ENCODE measurements around the gene NCCRP1.

Gene NCCRP1

DNA sequence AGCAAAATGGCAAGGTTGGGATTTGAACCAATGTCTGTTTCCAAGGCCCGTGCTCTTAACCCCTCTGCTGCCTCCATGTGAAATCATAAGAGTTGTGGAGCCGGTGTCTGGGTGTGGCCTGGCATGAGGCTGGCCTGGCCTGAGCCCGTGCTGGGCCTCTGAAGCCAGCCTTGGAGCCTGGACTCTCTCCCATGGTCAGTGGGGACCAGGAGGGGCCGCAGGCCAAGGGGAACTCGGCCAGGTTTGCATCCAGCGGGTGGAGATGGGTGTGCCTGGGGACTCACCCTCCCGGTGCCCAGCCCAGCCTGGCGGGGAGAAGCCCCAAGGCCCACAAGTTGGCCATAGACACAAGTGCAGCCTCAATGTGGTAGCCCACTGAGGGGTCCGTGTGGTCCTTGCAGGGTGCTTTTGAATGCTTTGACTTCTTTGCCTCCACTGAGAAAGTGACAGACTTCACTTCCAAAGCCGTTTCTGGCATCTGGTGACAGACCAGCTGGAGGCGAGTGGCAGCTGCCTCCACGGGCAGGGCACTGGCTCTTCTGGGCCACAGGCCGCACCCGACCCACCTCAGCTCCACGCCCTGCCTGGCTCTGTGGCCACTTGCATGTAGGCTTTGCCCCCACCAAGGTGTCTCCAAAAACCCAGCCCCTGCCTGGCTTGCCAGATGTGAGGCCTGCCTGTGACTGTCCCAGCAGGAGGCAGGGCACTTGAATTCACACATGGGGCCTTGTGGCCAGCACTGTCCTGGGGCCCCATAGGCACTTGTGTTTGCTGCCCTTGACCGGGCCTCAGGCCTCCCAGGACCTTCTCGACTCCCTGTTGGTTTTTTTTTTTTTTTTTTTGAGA lies 26.2 kb upstream of the NCCRP1 start:
- TF ChIP-seq GATA2 (IDR thresholded peaks at IDR 0.05; ENCODE audit: low read depth, low read length) (no peak), GATA3 (IDR thresholded peaks at IDR 0.05; ENCODE audit: low read depth, low read length) (no peak)

DNA sequence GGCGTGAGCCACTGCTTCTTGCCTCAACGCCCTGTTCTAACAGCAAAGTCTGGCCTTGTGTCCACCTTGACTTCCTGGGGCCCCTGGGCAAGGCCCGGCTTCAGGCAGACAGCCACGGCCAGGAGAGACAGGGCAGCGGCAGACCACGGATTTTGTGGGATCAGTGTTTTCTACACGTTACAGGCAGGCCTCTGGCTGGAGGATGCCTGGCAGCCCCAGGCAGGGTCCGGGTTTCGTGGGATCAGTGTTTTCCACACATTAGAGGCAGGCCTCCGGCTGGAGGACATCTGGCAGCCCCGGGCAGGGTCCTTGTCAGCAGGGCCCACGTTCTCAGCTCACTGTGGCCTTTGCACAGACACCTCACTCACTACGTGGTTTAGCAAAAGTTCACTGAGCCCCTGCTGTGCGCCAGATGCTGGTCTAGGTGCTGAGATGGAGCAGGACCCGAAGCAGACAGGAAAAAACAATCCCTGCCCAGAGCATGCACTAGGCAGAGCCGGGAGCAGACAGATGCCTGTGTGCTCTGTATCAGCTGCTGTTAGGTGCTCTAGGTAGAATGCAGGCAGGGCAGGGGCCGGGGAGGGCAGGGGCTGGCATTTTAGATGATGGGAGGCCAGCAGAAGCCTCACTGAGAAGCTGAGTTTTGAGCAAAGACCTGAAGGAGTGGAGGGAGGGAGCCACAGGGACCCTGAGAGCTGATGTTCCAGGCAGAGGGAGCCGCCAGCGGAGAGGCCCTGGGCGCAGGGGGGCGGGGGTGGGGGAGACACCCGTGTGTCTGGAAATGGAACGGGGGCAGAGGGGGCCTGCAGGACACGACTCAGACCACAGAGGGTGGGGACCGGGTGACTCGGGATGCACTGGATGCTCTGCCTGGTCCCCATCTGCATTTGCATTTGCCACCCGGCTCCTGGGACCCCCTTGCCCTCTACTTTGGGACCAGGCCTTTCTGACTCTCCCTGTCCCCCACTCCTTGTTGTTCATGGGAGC lies 25.0 kb upstream of the NCCRP1 start:
- no peak for TF ChIP-seq GATA2 (IDR thresholded peaks at IDR 0.05; ENCODE audit: low read depth, low read length)
- no peak for TF ChIP-seq GATA3 (IDR thresholded peaks at IDR 0.05; ENCODE audit: low read depth, low read length)

DNA sequence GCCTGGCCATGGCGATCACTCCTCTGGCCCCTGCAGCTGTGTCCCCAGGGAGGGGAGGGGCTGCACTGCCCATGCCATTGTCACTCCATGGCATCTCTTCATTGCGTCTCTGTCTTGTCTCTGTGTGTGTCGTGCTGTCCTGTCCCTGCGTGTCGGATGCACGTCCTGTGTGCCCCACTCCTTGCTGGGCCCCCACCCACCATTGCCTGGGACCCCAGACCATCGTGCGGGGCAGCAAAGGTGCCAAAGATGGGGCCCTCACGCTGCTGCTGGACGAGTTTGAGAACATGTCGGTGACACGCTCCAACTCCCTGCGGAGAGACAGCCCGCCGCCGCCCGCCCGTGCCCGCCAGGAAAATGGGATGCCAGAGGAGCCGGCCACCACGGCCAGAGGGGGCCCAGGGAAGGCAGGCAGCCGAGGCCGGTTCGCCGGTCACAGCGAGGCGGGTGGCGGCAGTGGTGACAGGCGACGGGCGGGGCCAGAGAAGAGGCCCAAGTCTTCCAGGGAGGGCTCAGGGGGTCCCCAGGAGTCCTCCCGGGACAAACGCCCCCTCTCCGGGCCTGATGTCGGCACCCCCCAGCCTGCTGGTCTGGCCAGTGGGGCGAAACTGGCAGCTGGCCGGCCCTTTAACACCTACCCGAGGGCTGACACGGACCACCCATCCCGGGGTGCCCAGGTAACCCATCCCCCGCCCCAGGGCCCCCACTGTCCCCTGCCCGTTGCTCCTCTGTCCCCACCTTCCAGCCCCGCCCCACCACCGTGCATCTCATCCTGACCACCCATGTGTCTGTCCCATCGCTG lies 23.9 kb upstream of the NCCRP1 start:
- TF ChIP-seq GATA2 (IDR thresholded peaks at IDR 0.05; ENCODE audit: low read depth, low read length) (no peak), GATA3 (IDR thresholded peaks at IDR 0.05; ENCODE audit: low read depth, low read length) (no peak)

DNA sequence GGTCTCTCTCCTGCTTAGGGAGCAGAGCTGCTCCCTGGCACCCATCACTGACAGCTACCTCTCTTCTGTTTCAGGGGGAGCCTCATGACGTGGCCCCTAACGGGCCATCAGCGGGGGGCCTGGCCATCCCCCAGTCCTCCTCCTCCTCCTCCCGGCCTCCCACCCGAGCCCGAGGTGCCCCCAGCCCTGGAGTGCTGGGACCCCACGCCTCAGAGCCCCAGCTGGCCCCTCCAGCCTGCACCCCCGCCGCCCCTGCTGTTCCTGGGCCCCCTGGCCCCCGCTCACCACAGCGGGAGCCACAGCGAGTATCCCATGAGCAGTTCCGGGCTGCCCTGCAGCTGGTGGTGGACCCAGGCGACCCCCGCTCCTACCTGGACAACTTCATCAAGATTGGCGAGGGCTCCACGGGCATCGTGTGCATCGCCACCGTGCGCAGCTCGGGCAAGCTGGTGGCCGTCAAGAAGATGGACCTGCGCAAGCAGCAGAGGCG lies 23.2 kb upstream of the NCCRP1 start:
- no peak for TF ChIP-seq GATA3 (IDR thresholded peaks at IDR 0.05; ENCODE audit: low read depth, low read length)
- no peak for TF ChIP-seq GATA2 (IDR thresholded peaks at IDR 0.05; ENCODE audit: low read depth, low read length)

DNA sequence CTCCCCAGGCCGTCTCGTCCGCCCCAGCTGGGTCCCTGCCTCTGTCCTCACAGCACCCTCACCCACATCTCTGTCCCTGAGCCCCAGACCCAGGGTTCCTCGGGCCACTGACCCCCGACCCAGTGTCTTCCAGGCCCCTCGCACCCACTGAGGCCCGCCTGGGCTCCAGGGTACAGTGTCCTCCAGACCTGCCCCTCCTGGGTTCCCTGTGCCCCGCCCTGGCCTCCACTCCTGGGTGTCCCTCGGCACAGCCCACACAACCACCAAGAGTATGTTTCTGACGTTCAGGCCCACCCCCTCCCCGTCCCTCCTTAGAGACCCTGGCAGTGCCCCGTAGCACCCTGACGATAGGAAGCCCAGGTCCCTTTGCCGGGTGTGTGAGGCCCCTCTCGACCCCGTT lies 22.6 kb upstream of the NCCRP1 start:
- TF ChIP-seq GATA2 (IDR thresholded peaks at IDR 0.05; ENCODE audit: low read depth, low read length) (no peak), GATA3 (IDR thresholded peaks at IDR 0.05; ENCODE audit: low read depth, low read length) (no peak)

DNA sequence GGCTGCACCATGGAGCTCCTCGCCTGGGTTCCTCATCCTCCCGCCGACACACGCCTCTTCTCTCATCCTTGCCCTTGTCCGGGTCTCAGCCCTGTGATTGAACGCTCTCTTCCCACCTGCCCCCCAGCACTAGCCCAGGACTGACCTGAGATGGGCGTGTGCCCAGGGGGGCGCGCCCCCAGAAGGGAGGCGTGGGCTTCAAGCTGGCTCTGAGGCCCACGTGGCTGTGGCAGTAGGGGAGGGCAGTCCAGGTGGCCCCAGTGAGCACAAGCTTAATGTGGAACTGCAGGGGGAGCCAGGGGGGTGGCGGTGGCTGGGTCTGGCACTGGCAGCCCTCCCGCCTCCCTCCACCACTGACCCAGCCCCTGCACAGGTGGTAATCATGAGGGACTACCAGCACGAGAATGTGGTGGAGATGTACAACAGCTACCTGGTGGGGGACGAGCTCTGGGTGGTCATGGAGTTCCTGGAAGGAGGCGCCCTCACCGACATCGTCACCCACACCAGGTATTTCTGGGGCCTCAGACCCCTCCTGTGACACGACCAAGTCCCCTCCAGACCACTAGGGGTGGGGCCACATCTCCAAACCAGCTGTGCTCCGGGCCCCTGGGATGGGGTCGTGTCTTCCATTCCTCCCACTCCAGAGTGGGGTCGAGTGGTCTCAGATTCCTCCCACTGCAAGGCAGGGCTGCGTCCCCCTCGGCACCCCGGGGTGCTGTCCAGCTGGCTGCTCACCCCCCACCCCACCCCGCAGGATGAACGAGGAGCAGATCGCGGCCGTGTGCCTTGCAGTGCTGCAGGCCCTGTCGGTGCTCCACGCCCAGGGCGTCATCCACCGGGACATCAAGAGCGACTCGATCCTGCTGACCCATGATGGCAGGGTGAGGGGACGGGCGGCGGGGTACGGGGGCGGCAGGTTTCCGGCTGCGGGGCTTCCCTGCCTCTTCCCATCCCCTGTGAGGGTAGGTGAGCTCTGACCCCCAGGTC lies 21.9 kb upstream of the NCCRP1 start:
- no peak for TF ChIP-seq GATA2 (IDR thresholded peaks at IDR 0.05; ENCODE audit: low read depth, low read length)
- no peak for TF ChIP-seq GATA3 (IDR thresholded peaks at IDR 0.05; ENCODE audit: low read depth, low read length)

DNA sequence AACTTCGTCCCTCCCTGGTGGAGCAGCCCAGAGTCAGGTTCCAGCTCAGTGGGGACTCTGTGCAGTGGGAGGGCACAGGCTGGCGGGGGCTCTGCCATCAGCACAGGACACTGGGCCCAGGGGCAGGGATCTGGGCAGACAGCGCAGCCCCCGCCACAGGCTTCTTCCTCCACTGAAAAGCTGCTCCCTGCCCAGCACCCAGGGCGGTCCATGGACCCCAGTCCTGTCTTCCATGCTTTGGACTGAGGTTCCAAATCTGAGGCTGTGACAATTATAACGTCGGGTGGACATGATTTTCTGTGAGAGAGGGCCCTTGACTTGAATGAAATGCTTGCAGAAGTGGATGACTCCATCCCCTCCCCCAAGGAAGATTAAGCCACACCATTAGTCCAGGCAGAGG lies 21.2 kb upstream of the NCCRP1 start:
- TF ChIP-seq GATA3 (IDR thresholded peaks at IDR 0.05; ENCODE audit: low read depth, low read length) (no peak), GATA2 (IDR thresholded peaks at IDR 0.05; ENCODE audit: low read depth, low read length) (no peak)

DNA sequence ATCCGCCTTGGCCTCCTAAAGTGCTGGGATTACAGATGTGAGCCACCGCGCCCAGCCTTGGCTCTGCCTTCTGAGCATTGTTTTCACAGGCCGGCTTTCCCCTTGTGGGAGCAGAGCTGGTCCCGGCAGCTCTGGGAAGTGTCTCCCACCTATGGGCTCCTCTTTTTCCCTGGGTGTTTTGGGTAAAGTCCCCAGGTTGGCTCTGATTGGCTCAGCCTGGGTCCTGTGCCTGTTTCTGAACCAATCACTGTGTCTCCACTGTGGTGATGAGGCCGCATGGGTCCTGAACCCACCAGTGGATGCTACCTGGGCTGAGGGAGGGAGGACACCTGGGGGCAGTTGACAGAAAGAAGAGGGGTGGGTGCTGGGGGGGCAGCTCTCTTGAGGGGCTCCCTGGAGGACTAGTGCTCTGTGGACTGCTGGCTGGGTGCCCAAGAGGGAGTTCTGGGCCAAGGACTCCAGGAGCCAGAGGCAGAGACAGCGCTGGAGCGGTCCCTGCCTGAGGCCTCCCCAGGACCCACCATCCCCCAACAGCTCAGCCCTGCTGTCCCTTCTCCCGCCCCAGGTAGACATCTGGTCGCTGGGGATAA lies 19.6 kb upstream of the NCCRP1 start:
- no peak for TF ChIP-seq GATA2 (IDR thresholded peaks at IDR 0.05; ENCODE audit: low read depth, low read length)
- no peak for TF ChIP-seq GATA3 (IDR thresholded peaks at IDR 0.05; ENCODE audit: low read depth, low read length)

DNA sequence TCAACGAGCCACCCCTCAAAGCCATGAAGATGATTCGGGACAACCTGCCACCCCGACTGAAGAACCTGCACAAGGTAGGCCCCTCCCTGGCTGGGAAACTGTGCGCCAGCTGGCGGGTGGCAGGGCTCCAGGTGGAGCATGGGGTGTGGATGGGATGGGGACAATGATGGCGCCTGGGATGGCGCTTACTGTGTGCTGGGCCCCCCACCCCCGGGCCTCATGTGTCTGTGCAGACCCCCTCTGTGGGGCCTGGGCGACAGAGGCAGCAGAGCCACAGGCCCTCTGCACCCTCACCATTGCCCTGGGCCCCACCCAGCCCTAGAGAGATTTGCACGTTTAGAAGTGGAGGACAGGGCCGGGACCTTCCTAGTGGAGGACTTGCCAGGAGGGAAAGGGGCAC lies 19.0 kb upstream of the NCCRP1 start:
- no peak for TF ChIP-seq GATA2 (IDR thresholded peaks at IDR 0.05; ENCODE audit: low read depth, low read length)
- TF ChIP-seq GATA3 (IDR thresholded peaks at IDR 0.05; ENCODE audit: low read depth, low read length): no peak

DNA sequence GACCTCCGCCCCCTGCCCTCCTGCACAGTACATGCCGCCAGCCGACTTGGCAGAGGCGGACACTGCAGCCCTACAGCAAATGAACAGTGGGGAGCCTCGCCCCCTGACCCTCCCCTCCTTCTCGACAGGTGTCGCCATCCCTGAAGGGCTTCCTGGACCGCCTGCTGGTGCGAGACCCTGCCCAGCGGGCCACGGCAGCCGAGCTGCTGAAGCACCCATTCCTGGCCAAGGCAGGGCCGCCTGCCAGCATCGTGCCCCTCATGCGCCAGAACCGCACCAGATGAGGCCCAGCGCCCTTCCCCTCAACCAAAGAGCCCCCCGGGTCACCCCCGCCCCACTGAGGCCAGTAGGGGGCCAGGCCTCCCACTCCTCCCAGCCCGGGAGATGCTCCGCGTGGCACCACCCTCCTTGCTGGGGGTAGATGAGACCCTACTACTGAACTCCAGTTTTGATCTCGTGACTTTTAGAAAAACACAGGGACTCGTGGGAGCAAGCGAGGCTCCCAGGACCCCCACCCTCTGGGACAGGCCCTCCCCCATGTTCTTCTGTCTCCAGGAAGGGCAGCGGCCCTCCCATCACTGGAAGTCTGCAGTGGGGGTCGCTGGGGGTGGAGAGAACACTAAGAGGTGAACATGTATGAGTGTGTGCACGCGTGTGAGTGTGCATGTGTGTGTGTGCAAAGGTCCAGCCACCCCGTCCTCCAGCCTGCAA lies 18.3 kb upstream of the NCCRP1 start:
- TF ChIP-seq GATA2 (IDR thresholded peaks at IDR 0.05; ENCODE audit: low read depth, low read length) (no peak), GATA3 (IDR thresholded peaks at IDR 0.05; ENCODE audit: low read depth, low read length) (no peak)

DNA sequence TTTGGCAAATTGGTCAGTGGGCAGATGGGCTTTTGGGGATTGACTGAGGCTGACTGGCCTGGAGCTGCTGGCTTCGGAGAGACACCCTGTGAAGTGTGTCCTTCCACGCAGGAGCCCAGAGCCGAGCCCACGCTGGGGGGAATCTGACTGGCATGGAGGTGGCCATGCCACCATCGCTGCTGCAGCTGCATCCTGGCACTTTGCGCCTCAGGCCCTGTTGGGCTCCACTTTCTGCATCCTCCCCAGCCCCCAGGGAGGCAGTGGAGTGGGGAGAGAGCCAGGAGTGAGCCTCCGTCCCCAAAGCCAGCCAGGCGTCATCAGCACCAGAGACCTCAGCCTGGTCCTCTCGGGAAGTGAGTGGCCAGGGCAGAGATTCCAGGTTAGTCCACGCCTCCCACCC lies 17.0 kb upstream of the NCCRP1 start:
- TF ChIP-seq GATA2 (IDR thresholded peaks at IDR 0.05; ENCODE audit: low read depth, low read length) (no peak), GATA3 (IDR thresholded peaks at IDR 0.05; ENCODE audit: low read depth, low read length) (no peak)

DNA sequence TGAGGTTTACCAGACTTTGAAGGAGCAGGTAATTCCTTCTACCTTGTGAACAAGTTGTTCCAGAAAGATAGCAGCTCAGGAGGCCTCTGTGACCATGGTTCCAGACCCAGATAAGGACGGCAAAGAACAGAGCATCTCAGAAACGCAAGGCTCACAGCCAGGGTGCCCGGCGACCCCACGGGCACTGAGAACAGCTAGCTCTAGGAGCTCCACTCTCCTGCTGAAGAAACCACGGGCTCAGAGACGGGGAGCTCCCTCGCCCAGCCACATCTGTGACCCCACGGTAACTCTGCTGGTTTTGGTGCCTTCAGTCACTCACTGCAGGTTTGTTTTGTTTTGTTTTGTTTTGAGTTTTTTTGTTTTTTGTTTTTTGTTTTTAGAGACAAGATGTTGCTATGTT lies 16.0 kb upstream of the NCCRP1 start:
- TF ChIP-seq GATA3 (IDR thresholded peaks at IDR 0.05; ENCODE audit: low read depth, low read length): no peak
- TF ChIP-seq GATA2 (IDR thresholded peaks at IDR 0.05; ENCODE audit: low read depth, low read length): no peak

Measured in SH-SY5Y (cell line).